Stimulated activated effector memory CD8-positive, alpha-beta T cell treated with anti-CD3 and anti-CD28 coated beads, Interleukin-12 subunit alpha, Interleukin-12 subunit beta, amount 100 ng/mL, for 72 hours (primary cell): ENCODE results near the gene BAG5.

Experiments
- ATAC-seq: fragments of 150-1000 bp; cut with Tn5 transposase; 2 replicates; pipeline ENCODE4 v1.10.0; 2021
- DNase-seq, 2 donors: peaks; one replicate each; pipeline ENCODE4 v3.0.0; 2021 to 2022; ENCODE audit warnings: low spot score in 2 of 2
- H3K27ac Mint-ChIP-seq: one replicate; pipeline ENCODE4 v1.8.0; 2022; ENCODE audit warnings: mild to moderate bottlenecking, mixed read lengths
- H3K36me3 Mint-ChIP-seq: one replicate; pipeline ENCODE4 v1.8.0; 2022; ENCODE audit warnings: mild to moderate bottlenecking, mixed read lengths
- H3K4me1 Mint-ChIP-seq: one replicate; pipeline ENCODE4 v1.8.0; 2022; ENCODE audit warnings: mixed read lengths
- H3K4me3 Mint-ChIP-seq: one replicate; pipeline ENCODE4 v1.8.0; 2022; ENCODE audit warnings: mild to moderate bottlenecking, mixed read lengths
- H3K9me3 Mint-ChIP-seq: one replicate; pipeline ENCODE4 v1.8.0; 2022; ENCODE audit warnings: mixed read lengths

Gene BAG5

GRCh38 chr14:103545219-103545914 is 17.1 kb downstream of the BAG5 start:
- Mint-ChIP-seq H3K36me3 (no peaks in the 10 kb centered on the region), H3K9me3 (no peaks in the 10 kb centered on the region), H3K4me1 (no peaks in the 10 kb centered on the region), H3K4me3 (no peak overlapping the region), H3K27ac (no peak overlapping the region)
- ATAC-seq, result no peak
- no peak for DNase-seq

GRCh38 chr14:103544388-103545218 is 17.9 kb downstream of the BAG5 start:
- DNase-seq (no peak), ATAC-seq (no peak)
- Mint-ChIP-seq H3K9me3 (no peaks in the 10 kb centered on the region), H3K36me3 (peaks cover under 1% of the 10 kb centered on the region), H3K27ac (no peak overlapping the region), H3K4me3 (no peak overlapping the region), H3K4me1 (no peaks in the 10 kb centered on the region)

GRCh38 chr14:103543721-103544387 is 18.6 kb downstream of the BAG5 start:
- H3K27ac Mint-ChIP-seq, result no peak overlapping the region
- H3K36me3 Mint-ChIP-seq, result peaks cover 6% of the 10 kb centered on the region
- no peak for DNase-seq
- H3K4me3 Mint-ChIP-seq, result no peak overlapping the region
- no peaks in the 10 kb centered on the region for H3K9me3 Mint-ChIP-seq
- no peaks in the 10 kb centered on the region for H3K4me1 Mint-ChIP-seq
- no peak for ATAC-seq

- H3K4me1 Mint-ChIP-seq, result no peaks in the 10 kb centered on the region
- H3K9me3 Mint-ChIP-seq, result no peaks in the 10 kb centered on the region
- H3K27ac Mint-ChIP-seq, result no peak overlapping the region
- no peak for ATAC-seq
- no peak for DNase-seq
- peaks cover 6% of the 10 kb centered on the region for H3K36me3 Mint-ChIP-seq
- no peak overlapping the region for H3K4me3 Mint-ChIP-seq
Measured at GRCh38 chr14:103543140-103543539, 19.3 kb downstream of the BAG5 start.

GRCh38 chr14:103542605-103543088 is 19.8 kb downstream of the BAG5 start:
- DNase-seq (no peak), ATAC-seq (no peak)
- H3K27ac Mint-ChIP-seq, result no peak overlapping the region
- H3K4me3 Mint-ChIP-seq, result no peak overlapping the region
- H3K9me3 Mint-ChIP-seq, result no peaks in the 10 kb centered on the region
- H3K36me3 Mint-ChIP-seq, result peaks cover 6% of the 10 kb centered on the region
- no peaks in the 10 kb centered on the region for H3K4me1 Mint-ChIP-seq

- no peaks in the 10 kb centered on the region for H3K9me3 Mint-ChIP-seq
- ATAC-seq, result no peak
- no peak overlapping the region for H3K27ac Mint-ChIP-seq
- H3K36me3 Mint-ChIP-seq, result peaks cover 6% of the 10 kb centered on the region
- no peaks in the 10 kb centered on the region for H3K4me1 Mint-ChIP-seq
- DNase-seq, result no peak
- H3K4me3 Mint-ChIP-seq, result no peak overlapping the region
Measured at GRCh38 chr14:103541709-103542604, 20.5 kb downstream of the BAG5 start.

GRCh38 chr14:103540821-103541708 is 21.4 kb downstream of the BAG5 start:
- H3K36me3 Mint-ChIP-seq, result peaks cover 6% of the 10 kb centered on the region
- no peaks in the 10 kb centered on the region for H3K4me1 Mint-ChIP-seq
- no peak for DNase-seq
- H3K9me3 Mint-ChIP-seq, result no peaks in the 10 kb centered on the region
- H3K27ac Mint-ChIP-seq, result no peak overlapping the region
- no peak overlapping the region for H3K4me3 Mint-ChIP-seq
- no peak for ATAC-seq

GRCh38 chr14:103539056-103539825 is 23.2 kb downstream of the BAG5 start:
- no peak for DNase-seq
- no peaks in the 10 kb centered on the region for H3K9me3 Mint-ChIP-seq
- ATAC-seq, result no peak
- peaks cover 6% of the 10 kb centered on the region for H3K36me3 Mint-ChIP-seq
- H3K27ac Mint-ChIP-seq, result no peak overlapping the region
- H3K4me3 Mint-ChIP-seq, result no peak overlapping the region
- H3K4me1 Mint-ChIP-seq, result no peaks in the 10 kb centered on the region

GRCh38 chr14:103538291-103539055 is 24.0 kb downstream of the BAG5 start:
- Mint-ChIP-seq H3K9me3 (no peaks in the 10 kb centered on the region), H3K36me3 (peaks cover 6% of the 10 kb centered on the region), H3K4me3 (no peak overlapping the region), H3K27ac (no peak overlapping the region), H3K4me1 (no peaks in the 10 kb centered on the region)
- ATAC-seq, result no peak
- no peak for DNase-seq

GRCh38 chr14:103537175-103537990 is 25.1 kb downstream of the BAG5 start:
- H3K9me3 Mint-ChIP-seq, result no peaks in the 10 kb centered on the region
- H3K4me3 Mint-ChIP-seq, result no peak overlapping the region
- ATAC-seq (no peak), DNase-seq (no peak)
- H3K27ac Mint-ChIP-seq, result no peak overlapping the region
- H3K4me1 Mint-ChIP-seq, result no peaks in the 10 kb centered on the region
- peaks cover 6% of the 10 kb centered on the region for H3K36me3 Mint-ChIP-seq

GRCh38 chr14:103536693-103537092 is 25.8 kb downstream of the BAG5 start:
- H3K9me3 Mint-ChIP-seq, result no peaks in the 10 kb centered on the region

GRCh38 chr14:103535891-103536565 is 26.4 kb downstream of the BAG5 start:
- no peak overlapping the region for H3K27ac Mint-ChIP-seq
- no peak overlapping the region for H3K4me3 Mint-ChIP-seq

More at GRCh38 chr14:103536693-103537092, 25.8 kb downstream of the BAG5 start:
- DNase-seq (no peak), ATAC-seq (no peak)
- Mint-ChIP-seq H3K4me1 (peaks cover 3% of the 10 kb centered on the region), H3K4me3 (no peak overlapping the region), H3K27ac (no peak overlapping the region), H3K36me3 (peaks cover 10% of the 10 kb centered on the region)

More at GRCh38 chr14:103535891-103536565, 26.4 kb downstream of the BAG5 start:
- ATAC-seq (no peak), DNase-seq (no peak)
- Mint-ChIP-seq H3K9me3 (no peaks in the 10 kb centered on the region), H3K36me3 (peaks cover 16% of the 10 kb centered on the region), H3K4me1 (peaks cover 9% of the 10 kb centered on the region)
